Stimulated activated CD4-positive, alpha-beta T cell treated with anti-CD3 and anti-CD28 coated beads, Interleukin-15, amount 100 ng/mL, for 1 hour (primary cell): ENCODE measurements around the gene CELA1.
A peak's percentile ranks its signal among the peaks of the same experiment; 100 is the strongest.
"Not testable (repeated sequence)": the region's sequence is repeated elsewhere in the genome, so short reads cannot be mapped to it uniquely, and the experiment has no call there.

ENCODE experiments used
- DNase-seq, 2 donors: peaks; one replicate each; pipeline ENCODE4 v3.0.0-alpha.2; 2020; ENCODE audit warnings: low read depth in 1 of 2, low spot score in 1 of 2

CELA1 gene

GRCh38 chr12:51318846-51319599, 27.5 kb downstream of the CELA1 start:
- peak in 1 of 2 donors; percentile 16 for DNase-seq

DNA sequence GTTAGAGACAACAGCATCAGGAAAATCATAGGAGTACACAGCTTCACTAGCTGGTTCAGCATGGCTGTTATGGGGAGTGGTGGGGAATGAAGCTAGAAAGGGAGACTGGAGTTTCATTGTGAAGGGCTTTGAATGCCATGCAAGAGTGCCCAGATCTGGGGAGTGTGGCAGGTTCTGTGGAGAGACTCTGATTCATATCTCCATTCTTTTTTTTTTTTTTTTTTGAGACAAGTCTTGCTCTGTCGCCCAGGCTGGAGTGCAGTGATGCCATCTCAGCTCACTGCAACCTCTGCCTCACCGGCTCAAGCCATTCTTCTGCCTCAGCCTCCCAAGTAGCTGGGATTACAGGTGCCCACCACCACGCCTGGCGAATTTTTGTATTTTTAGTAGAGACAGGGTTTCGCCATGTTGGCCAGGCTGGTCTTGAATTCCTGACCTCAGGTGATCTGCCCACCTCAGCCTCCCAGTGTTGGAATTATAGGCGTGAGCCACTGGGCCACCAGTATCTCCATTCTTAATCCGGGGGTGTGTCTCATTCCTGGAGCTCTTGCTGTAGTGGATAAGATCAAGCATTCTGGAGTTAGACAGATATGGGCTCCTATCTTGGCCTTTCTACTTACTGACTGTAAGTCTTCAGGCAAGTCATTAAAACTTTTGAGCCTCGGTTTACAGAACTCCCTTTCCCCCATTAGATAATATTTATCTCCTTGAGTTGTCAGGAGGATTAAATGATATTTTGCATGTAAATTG, 28.2 kb downstream of the CELA1 start:
- DNase-seq, result not testable (repeated sequence)

DNA sequence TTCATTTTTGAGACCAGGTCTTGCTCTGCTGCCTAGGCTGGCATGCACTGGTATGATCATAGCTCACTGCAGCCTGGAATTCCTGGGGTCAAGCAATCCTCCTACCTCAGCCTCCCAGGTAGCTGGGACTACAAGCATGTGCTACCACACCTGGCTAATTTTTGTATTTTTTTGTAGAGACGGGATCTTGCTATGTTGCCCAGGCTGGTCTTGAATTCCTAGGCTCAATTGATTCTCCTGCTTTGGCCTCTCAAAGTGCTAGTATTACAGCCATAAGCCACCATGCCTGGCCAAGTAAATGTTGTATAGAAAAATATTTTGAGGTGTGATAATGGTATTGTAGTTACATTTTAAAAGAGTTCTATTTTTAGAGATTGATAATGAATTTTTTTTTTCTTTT, 35.1 kb downstream of the CELA1 start:
- DNase-seq, result no peak

GRCh38 chr12:51307655-51308593, 38.6 kb downstream of the CELA1 start:
- DNase-seq, result no peak

GRCh38 chr12:51306507-51306906, 40.0 kb downstream of the CELA1 start:
- no peak for DNase-seq

- DNase-seq, result not testable (repeated sequence)
Measured at GRCh38 chr12:51300768-51301167, 45.7 kb downstream of the CELA1 start.

DNA sequence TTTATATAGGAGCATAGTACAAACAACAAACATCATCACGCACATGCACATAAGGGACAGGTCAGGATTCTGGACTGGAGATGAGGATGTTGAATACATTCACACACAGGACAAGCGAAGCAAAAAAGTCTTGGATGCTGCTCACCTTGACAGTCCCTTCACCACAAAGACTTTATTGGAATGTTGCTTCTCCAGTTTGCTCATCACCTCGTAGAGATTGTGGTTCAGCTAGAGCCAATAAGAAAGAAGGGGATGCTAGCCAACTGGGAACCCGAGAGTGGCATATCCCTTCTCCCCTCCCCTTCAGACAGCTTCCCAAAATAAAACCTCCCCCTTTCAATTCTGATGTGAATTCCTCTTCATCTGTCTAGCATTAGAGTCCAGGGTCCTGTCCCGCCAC, 50.8 kb downstream of the CELA1 start:
- DNase-seq, result no peak

- DNase-seq, result not testable (repeated sequence)
Measured at GRCh38 chr12:51294097-51294496, 52.4 kb downstream of the CELA1 start.

- no peak for DNase-seq
Measured at GRCh38 chr12:51293696-51294095, 52.8 kb downstream of the CELA1 start.

DNA sequence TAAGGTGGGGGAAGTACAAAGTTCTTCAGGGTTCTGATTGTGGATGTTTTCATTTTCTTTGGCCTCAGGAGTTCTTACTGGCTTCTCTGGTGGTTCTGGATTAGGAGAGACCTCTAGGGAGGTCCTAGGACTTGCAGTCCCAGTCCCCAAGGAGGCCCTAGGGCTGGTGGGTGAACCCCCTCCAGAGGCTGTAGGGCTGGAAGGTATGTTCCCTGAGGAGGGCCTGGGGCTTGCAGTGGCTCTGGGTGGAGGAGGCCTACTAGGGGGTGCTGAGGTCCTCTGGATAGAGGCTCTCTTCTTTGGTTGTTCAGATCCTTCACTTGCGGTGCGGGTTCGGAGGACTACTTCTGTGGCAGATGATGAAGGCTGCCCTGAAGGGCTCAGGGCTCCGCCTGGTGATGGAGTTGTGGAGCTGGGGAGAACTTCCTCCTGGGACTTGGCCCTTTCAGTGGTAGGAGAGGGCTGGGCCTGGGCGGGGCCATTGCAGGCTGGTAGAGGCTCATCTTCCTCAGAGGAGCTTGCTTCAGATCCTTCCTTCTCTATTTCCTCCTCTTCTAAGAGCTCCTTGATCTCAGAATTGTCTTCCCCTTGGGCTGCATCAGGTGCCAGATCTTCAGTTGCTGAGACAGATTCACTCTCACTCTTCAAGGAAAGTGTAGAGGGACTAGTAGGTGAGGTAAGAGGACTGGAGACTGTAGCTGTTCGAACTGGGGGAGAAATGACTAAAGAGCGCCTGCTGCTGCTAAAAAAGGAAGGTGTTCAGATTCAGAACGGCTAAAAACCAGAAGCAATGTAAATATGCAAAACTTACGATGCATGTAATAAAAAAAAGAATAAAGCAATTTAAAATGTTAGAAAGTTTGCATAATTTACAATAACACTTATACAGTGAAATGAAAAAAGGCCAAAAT, 54.6 kb downstream of the CELA1 start:
- not testable (repeated sequence) for DNase-seq

DNA sequence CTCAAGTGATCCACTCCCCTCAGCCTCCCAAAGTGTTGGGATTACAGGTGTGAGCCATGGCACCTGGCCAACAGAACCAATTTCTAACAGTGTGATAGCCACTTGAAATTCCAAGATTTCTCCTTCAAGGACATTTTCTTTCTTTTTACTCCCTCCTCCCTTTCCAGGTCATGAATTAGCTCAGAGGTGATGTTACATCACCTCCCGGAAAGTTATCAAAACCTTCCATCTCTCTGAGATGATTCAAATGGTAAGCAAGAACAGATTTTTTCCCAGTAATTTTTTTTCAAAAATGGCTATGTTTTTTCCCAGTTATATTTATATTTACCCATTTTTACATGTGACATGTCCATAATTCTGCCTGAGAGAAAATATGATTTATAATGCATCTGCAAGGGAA, 60.6 kb downstream of the CELA1 start:
- no peak for DNase-seq

GRCh38 chr12:51281202-51281924, 65.1 kb downstream of the CELA1 start:
- DNase-seq, result no peak
